Keratinocyte (primary cell): ENCODE data around the gene UBR3. TPM values are rescaled to one million over a fixed set of nuclear protein-coding genes. Genes with fewer than 3 reads are reported as not detected.

Source experiments
- DNase-seq: peaks from one replicate; pipeline ENCODE4 v3.0.0-alpha.2; 2011; ENCODE audit warnings: low read depth, missing footprints, low spot score
- FAIRE-seq: peaks from 2 replicates; lab custom pipeline; 2011; peaks lifted over from hg19 to GRCh38; lab: Jason Lieb, UNC
- H2AFZ ChIP-seq: 2 replicates; pipeline ENCODE4 v1.6.0; 2012; ENCODE audit warnings: low read length, control low read depth, inconsistent platforms; ENCODE audit not compliant: control insufficient read depth
- H3K27ac ChIP-seq: 2 replicates; pipeline ENCODE4 v1.5.1; 2011; ENCODE audit warnings: low read length; ENCODE audit not compliant: control insufficient read depth, insufficient read depth
- H3K27me3 ChIP-seq: 3 replicates; pipeline ENCODE4 v1.6.0; 2011; ENCODE audit warnings: low read length; ENCODE audit not compliant: control insufficient read depth, insufficient read depth; ENCODE audit errors: extremely low read depth
- H3K36me3 ChIP-seq, 2 experiments: 2 replicates in 1 of 2; 3 replicates in 1 of 2; pipeline ENCODE4 v1.5.1; 2011; ENCODE audit warnings: low read length in 2 of 2, mild to moderate bottlenecking in 1 of 2; ENCODE audit not compliant: control insufficient read depth in 2 of 2, insufficient read depth in 2 of 2; ENCODE audit errors: extremely low read depth in 1 of 2
- H3K4me1 ChIP-seq: 3 replicates; pipeline ENCODE4 v1.5.1; 2011; ENCODE audit warnings: low read length; ENCODE audit not compliant: control insufficient read depth, insufficient read depth; ENCODE audit errors: extremely low read depth
- H3K4me2 ChIP-seq: 3 replicates; pipeline ENCODE4 v1.6.0; 2011; ENCODE audit warnings: low read depth, low read length; ENCODE audit not compliant: control insufficient read depth, insufficient read depth; ENCODE audit errors: extremely low read depth
- H3K4me3 ChIP-seq, 3 experiments: fragments of 200-600 bp in 1 of 3; sonication (generic) in 1 of 3; 2 replicates in 2 of 3; 3 replicates in 1 of 3; pipeline ENCODE4 v1.5.1; 2011 to 2016; ENCODE audit warnings: low read length in 3 of 3, mild to moderate bottlenecking in 3 of 3, control low read depth in 2 of 3, inconsistent platforms in 1 of 3, low read depth in 1 of 3, mixed read lengths in 1 of 3, mixed run types in 1 of 3, moderate library complexity in 1 of 3; ENCODE audit not compliant: control insufficient read depth in 2 of 3, insufficient read depth in 2 of 3; ENCODE audit errors: extremely low read depth in 1 of 3
- H3K79me2 ChIP-seq: 2 replicates; pipeline ENCODE4 v1.6.0; 2012; ENCODE audit warnings: low read length; ENCODE audit not compliant: control insufficient read depth, insufficient read depth
- H3K9ac ChIP-seq: 3 replicates; pipeline ENCODE4 v1.6.0; 2011; ENCODE audit warnings: low read length; ENCODE audit not compliant: control insufficient read depth, insufficient read depth; ENCODE audit errors: extremely low read depth
- H3K9me1 ChIP-seq: 3 replicates; pipeline ENCODE4 v1.6.0; 2011; ENCODE audit warnings: low read length; ENCODE audit not compliant: control insufficient read depth, insufficient read depth; ENCODE audit errors: extremely low read depth
- H3K9me3 ChIP-seq: 2 replicates; pipeline ENCODE4 v1.5.1; 2012; ENCODE audit warnings: low read depth, low read length; ENCODE audit not compliant: control insufficient read depth
- H4K20me1 ChIP-seq: 3 replicates; pipeline ENCODE4 v1.6.0; 2011; ENCODE audit warnings: low read length; ENCODE audit not compliant: control insufficient read depth, insufficient read depth; ENCODE audit errors: extremely low read depth
- EZH2 ChIP-seq: IDR thresholded peaks from one replicate; pipeline ENCODE4 v1.6.1; 2012; ENCODE audit warnings: inconsistent platforms, mild to moderate bottlenecking, low read length, moderate library complexity
- dilution Hi-C: fragments of 300-500 bp; cut with MboI; formaldehyde crosslinking; loops from one replicate; pipeline ENCODE4 v1.7.0; 2020; ENCODE audit warnings: low sequenced_read_pairs; ENCODE audit not compliant: extremely low pct_ligation_motif_present
- polyA plus RNA-seq, 5 experiments: library from polyadenylated mRNA; depleted of rRNA in 3 of 5; stranded (reverse) in 3 of 5; stranded (forward) in 1 of 5; unstranded in 1 of 5; fragments of >200 nt; gene quantifications; 1 replicate in 1 of 5; 2 replicates in 3 of 5; 3 replicates in 1 of 5; pipeline versions ENCODE4 v1.2.1 to v1.2.3, GENCODE V29; 2011 to 2012; ENCODE audit warnings: missing spikeins in 2 of 5, low read depth in 1 of 5, low replicate concordance in 1 of 5
- TF ChIP-seq, protein P1 (sequence below), 3 experiments: IDR thresholded peaks in 1 of 3; conservative IDR thresholded peaks in 1 of 3; optimal IDR thresholded peaks in 1 of 3; 2 replicates in 2 of 3; 3 replicates in 1 of 3; pipeline versions ENCODE3 to v1.5.1; 2011; ENCODE audit warnings: low read length in 3 of 3, mild to moderate bottlenecking in 3 of 3, moderate library complexity in 2 of 3, control low read depth in 1 of 3, inconsistent platforms in 1 of 3; ENCODE audit not compliant: insufficient read depth in 2 of 3; ENCODE audit errors: extremely low read depth in 1 of 3

The UBR3 gene
- polyA plus RNA-seq, 1 donor (not counting 4 experiments of a cell fraction or from before 2014, with no cell fraction given) = 14.7 TPM

DNA sequence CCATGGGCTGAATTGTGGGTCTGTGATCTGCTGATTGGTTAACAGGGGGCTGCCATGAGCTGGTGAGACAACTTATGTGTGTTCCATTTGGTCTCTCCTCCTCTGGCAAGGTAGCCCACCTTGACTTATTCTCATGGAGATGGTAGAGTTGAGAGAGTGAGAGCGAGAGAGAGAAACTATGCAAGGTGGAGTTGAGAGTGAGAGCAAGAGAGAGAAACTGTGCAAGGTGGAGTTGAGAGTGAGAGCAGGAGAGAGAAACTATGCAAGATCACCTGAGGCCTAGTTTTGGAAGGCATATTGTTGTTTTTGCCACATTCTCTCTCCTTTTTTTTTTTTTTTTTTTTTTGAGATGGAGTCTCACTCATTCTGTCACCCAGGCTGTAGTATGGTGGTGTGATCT lies 155.7 kb downstream of the UBR3 start:
- H3K4me2 ChIP-seq = no peak overlapping the region
- no peaks in the 10 kb centered on the region for H4K20me1 ChIP-seq
- FAIRE-seq (peak; percentile 23), DNase-seq (no peak)
- no peaks in the 10 kb centered on the region for H3K79me2 ChIP-seq
- no peaks in the 10 kb centered on the region for H3K27me3 ChIP-seq
- no peak overlapping the region for H3K27ac ChIP-seq
- H3K9me3 ChIP-seq = no peaks in the 10 kb centered on the region
- TF ChIP-seq, protein P1, sequence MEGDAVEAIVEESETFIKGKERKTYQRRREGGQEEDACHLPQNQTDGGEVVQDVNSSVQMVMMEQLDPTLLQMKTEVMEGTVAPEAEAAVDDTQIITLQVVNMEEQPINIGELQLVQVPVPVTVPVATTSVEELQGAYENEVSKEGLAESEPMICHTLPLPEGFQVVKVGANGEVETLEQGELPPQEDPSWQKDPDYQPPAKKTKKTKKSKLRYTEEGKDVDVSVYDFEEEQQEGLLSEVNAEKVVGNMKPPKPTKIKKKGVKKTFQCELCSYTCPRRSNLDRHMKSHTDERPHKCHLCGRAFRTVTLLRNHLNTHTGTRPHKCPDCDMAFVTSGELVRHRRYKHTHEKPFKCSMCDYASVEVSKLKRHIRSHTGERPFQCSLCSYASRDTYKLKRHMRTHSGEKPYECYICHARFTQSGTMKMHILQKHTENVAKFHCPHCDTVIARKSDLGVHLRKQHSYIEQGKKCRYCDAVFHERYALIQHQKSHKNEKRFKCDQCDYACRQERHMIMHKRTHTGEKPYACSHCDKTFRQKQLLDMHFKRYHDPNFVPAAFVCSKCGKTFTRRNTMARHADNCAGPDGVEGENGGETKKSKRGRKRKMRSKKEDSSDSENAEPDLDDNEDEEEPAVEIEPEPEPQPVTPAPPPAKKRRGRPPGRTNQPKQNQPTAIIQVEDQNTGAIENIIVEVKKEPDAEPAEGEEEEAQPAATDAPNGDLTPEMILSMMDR (optimal IDR thresholded peaks at IDR 0.05 in 1 of 3, IDR thresholded peaks at IDR 0.05 in 1 of 3, conservative IDR thresholded peaks at IDR 0.05 in 1 of 3; ENCODE audit: extremely low read depth in 1 of 3, insufficient read depth in 2 of 3, low read length in 3 of 3) = no peak
- TF ChIP-seq EZH2 = no peak
- H3K4me1 ChIP-seq = no peaks in the 10 kb centered on the region
- no peaks in the 10 kb centered on the region for H3K36me3 ChIP-seq
- H3K9ac ChIP-seq = no peak overlapping the region
- no peaks in the 10 kb centered on the region for H3K9me1 ChIP-seq
- no peak overlapping the region for H2AFZ ChIP-seq
- dilution Hi-C loops = no loop called here
- H3K4me3 ChIP-seq = no peak overlapping the region

DNA sequence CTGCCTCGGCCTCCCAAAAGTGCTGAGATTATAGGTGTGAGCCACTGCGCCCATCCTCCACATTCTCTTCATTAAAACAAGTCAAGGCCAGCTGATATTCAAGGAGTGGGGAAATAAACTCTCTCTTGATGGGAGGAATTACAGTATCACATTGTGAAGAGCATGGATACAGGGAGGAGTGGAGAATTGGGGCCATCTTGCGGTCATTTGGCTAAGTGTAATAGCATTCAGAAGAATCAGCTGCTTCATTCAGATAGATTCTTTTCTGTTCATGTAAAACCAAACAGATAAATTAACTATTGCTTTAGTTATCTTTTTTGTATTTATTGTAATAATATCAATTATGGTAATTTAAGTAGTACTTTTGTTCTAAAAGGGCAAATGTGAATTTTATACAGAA lies 156.3 kb downstream of the UBR3 start:
- H3K27ac ChIP-seq = no peak overlapping the region
- no peaks in the 10 kb centered on the region for H3K27me3 ChIP-seq
- H3K9me3 ChIP-seq = no peaks in the 10 kb centered on the region
- H3K4me3 ChIP-seq = no peak overlapping the region
- no peaks in the 10 kb centered on the region for H3K9me1 ChIP-seq
- no peak overlapping the region for H3K4me2 ChIP-seq
- no peak overlapping the region for H2AFZ ChIP-seq
- no peaks in the 10 kb centered on the region for H4K20me1 ChIP-seq
- dilution Hi-C loops = no loop called here
- no peaks in the 10 kb centered on the region for H3K4me1 ChIP-seq
- DNase-seq (no peak), FAIRE-seq (no peak)
- no peaks in the 10 kb centered on the region for H3K79me2 ChIP-seq
- H3K9ac ChIP-seq = no peak overlapping the region
- TF ChIP-seq, protein P1 (optimal IDR thresholded peaks at IDR 0.05 in 1 of 3, IDR thresholded peaks at IDR 0.05 in 1 of 3, conservative IDR thresholded peaks at IDR 0.05 in 1 of 3; ENCODE audit: extremely low read depth in 1 of 3, insufficient read depth in 2 of 3, low read length in 3 of 3) = no peak
- TF ChIP-seq EZH2 = no peak
- H3K36me3 ChIP-seq = no peaks in the 10 kb centered on the region
